Stimulated activated CD4-positive, alpha-beta T cell treated with anti-CD3 and anti-CD28 coated beads, Interleukin-12 subunit alpha, Interleukin-12 subunit beta, amount 100 ng/mL, for 24 hours (primary cell): Measurements from ENCODE around the gene FXR2.

Experiments used
- DNase-seq, 2 experiments: peaks; one replicate each; pipeline ENCODE4 v3.0.0-alpha.2; 2020; ENCODE audit warnings: low read depth in 2 of 2

The FXR2 gene

DNA sequence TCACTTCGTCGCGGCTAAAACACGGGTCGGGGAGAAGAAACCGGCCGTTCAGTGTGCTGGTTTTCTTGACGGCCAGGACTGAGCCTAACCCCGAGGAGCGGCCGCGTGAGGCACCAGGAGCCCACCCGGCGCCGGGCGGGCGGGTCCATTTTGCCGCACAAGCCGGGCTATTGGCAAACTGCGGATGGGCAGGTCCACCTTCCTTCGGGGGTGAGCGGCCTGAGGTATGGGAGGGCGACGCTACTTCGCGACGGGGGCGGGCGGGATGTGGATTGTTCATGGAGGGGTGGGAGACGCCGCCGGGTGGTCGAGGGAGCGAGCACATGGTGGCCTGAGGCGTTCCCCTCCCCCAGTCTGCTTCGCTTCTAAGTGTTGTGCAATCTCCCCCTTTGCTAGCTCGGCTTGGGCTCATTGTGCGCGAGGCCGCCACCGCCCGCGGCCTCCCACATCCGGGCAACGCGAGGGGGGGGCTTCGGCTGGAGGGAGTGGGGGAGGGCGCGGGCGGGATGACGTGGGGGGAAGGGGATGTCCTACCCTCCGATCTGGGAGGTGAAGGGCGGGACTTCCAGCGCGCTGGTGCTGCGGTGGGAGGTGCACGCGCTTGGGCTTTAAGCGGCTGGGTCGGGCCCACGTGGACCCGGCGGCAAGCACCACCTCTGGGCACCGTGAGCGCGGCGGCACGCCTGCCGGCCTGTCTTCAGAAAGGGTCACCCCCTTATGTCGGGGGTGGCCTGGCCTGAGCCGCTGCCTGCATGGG is 41.2 kb downstream of the FXR2 start:
- peak; percentile 79 to 84 for DNase-seq

DNA sequence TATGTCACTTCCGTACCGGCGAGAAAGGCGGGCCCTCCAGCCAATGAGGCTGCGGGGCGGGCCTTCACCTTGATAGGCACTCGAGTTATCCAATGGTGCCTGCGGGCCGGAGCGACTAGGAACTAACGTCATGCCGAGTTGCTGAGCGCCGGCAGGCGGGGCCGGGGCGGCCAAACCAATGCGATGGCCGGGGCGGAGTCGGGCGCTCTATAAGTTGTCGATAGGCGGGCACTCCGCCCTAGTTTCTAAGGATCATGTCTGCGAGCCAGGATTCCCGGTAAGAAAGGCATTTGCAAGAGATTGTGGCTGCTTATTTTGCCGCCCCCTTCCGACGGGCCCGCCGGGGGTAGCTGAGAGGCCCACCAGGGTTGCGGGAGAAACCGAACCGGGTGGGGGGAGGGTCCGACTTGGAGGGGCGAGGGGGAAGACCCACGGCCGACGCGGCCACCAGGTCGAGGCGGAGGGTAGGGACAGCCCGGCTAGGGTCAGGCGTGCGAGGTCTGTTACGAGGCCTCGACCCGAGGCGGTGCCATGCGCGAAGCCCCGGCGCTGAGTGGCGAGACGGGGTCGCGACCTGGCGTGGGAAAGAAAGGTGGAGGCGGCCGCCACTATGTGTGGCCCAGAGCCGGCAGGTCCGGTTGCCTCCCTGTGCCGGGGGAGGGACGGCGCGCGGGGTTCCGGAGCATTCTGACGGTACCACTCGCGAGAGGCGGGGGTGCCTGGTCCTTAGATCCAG is 41.9 kb downstream of the FXR2 start:
- peak; percentile 99 to 100 for DNase-seq

DNA sequence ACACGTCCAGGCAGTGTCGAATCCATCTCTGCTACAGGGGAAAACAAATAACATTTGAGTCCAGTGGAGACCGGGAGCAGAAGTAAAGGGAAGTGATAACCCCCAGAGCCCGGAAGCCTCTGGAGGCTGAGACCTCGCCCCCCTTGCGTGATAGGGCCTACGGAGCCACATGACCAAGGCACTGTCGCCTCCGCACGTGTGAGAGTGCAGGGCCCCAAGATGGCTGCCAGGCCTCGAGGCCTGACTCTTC is 42.4 kb downstream of the FXR2 start:
- no peak for DNase-seq

- DNase-seq = no peak
Measured at GRCh38 chr17:7570351-7570750, 44.3 kb downstream of the FXR2 start.

GRCh38 chr17:7569571-7569970 is 45.1 kb downstream of the FXR2 start:
- DNase-seq = no peak

DNA sequence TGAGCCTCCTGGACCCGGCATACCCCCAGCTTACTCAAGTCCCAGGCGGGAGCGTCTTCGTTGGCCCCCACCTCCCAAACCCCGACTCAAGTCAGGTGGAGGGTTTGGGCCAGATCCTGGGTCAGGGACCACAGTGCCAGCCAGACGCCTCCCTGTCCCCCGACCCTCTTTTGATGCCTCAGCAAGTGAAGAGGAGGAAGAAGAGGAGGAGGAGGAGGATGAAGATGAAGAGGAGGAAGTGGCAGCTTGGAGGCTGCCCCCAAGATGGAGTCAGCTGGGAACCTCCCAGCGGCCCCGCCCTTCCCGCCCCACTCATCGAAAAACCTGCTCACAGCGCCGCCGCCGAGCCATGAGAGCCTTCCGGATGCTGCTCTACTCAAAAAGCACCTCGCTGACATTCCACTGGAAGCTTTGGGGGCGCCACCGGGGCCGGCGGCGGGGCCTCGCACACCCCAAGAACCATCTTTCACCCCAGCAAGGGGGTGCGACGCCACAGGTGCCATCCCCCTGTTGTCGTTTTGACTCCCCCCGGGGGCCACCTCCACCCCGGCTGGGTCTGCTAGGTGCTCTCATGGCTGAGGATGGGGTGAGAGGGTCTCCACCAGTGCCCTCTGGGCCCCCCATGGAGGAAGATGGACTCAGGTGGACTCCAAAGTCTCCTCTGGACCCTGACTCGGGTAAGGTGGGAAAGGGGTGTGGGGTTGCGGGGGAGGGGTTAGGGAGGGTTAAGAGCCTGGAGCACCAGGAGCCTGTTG is 51.4 kb downstream of the FXR2 start:
- no peak for DNase-seq

GRCh38 chr17:7562208-7562605 is 52.5 kb downstream of the FXR2 start:
- no peak for DNase-seq

GRCh38 chr17:7561589-7562207 is 53.0 kb downstream of the FXR2 start, which contains the start of gene SENP3:
TSS of gene SENP3 (plus strand) at chr17:7561919. CDS start at chr17:7563077, 1,158 bp downstream.
- DNase-seq = peak; percentile 83 to 87

- DNase-seq = peak; percentile 71 to 86
Measured at GRCh38 chr17:7561028-7561575, 53.6 kb downstream of the FXR2 start.

DNA sequence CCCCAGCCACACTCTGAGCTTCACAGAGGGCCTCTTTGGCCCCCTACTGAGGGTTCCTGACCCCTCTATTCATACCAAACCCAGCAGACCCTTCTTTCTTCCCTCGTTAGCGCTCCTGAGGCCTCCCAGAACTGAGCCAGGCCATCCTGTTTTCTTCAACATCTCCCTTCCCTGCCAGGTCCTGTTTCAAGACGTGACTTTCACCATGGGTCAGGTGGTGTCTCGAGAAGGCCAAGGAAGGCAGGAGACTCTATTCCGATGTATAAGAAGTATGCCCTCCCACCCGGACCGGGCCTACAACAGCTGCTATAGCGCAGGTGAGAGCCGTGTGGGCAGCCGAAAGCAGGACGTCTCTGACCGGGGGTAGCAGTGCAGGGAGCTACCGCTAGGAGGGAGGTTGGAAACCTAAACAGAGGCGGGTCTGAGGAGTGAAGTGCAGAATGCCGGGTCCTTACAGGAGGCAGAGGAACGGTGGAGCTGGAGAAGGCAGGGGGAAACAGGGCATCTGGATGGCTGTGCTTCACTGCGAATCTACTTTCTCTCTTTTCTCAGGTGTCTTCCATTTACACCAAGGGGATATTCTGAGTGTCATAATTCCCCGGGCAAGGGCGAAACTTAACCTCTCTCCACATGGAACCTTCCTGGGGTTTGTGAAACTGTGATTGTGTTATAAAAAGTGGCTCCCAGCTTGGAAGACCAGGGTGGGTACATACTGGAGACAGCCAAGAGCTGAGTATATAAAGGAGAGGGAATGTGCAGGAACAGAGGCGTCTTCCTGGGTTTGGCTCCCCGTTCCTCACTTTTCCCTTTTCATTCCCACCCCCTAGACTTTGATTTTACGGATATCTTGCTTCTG is 54.3 kb downstream of the FXR2 start:
- DNase-seq = peak in 1 of 2 experiments; percentile 67

- no peak for DNase-seq
Measured at GRCh38 chr17:7559320-7560171, 55.2 kb downstream of the FXR2 start.

DNA sequence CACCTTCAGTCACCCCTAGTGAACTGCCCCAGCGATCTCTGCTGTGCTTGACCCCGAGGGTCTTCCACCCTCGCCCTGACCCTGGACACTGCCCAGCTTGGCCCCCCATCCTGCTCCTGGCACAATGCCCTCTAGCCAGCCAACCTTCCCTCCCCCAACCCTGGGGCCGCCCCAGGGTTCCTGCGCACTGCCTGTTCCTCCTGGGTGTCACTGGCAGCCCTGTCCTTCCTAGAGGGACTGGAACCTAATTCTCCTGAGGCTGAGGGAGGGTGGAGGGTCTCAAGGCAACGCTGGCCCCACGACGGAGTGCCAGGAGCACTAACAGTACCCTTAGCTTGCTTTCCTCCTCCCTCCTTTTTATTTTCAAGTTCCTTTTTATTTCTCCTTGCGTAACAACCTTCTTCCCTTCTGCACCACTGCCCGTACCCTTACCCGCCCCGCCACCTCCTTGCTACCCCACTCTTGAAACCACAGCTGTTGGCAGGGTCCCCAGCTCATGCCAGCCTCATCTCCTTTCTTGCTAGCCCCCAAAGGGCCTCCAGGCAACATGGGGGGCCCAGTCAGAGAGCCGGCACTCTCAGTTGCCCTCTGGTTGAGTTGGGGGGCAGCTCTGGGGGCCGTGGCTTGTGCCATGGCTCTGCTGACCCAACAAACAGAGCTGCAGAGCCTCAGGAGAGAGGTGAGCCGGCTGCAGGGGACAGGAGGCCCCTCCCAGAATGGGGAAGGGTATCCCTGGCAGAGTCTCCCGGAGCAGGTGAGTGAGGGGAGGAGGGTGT is 56.0 kb downstream of the FXR2 start, which contains the start of gene TNFSF13:
Gene TNFSF13 (plus strand): TSS at position 207 of the 776 bp plus-strand sequence. CDS start 290 bp downstream, at position 497.
- no peak for DNase-seq

GRCh38 chr17:7557775-7558543 is 56.7 kb downstream of the FXR2 start:
- no peak for DNase-seq

- no peak for DNase-seq
Measured at GRCh38 chr17:7557147-7557764, 57.4 kb downstream of the FXR2 start.

GRCh38 chr17:7556627-7557026 is 58.1 kb downstream of the FXR2 start:
- no peak for DNase-seq

- DNase-seq = no peak
Measured at GRCh38 chr17:7555320-7555948, 59.3 kb downstream of the FXR2 start.

GRCh38 chr17:7553356-7553755 is 61.3 kb downstream of the FXR2 start:
- no peak for DNase-seq
